Adrenal gland (tissue), 5 donors: ENCODE results near the gene OXNAD1.

Experiments used
- CTCF ChIP-seq, 6 experiments: fragments of 450-650 bp in 4 of 6; fragments of 200-600 bp in 2 of 6; sonication (generic) in 1 of 6; IDR thresholded peaks; 1 replicate in 5 of 6; 2 replicates in 1 of 6; pipeline versions ENCODE4 v1.5.1 to v1.8.0; 2016 to 2021; ENCODE audit warnings: antibody characterized with exemption in 6 of 6, mild to moderate bottlenecking in 2 of 6, moderate library complexity in 1 of 6
- POLR2A ChIP-seq, 2 donors: fragments of 450-650 bp; IDR thresholded peaks; one replicate each; pipeline ENCODE4 v1.6.1; 2017; ENCODE audit warnings: antibody characterized with exemption in 2 of 2, mild to moderate bottlenecking in 2 of 2, moderate library complexity in 1 of 2
- donor health status: DM: no; HTN: no; CAD: no.

- TF ChIP-seq CTCF (IDR thresholded peaks at IDR 0.05) (no peak), POLR2A (IDR thresholded peaks at IDR 0.05) (no peak)
Observed at GRCh38 chr3:16323737-16324136, 58.7 kb downstream of the OXNAD1 start.
